Thymus (tissue), 11 donors: ENCODE measurements around the gene PAN3. TPM values are rescaled to one million over a fixed set of nuclear protein-coding genes. Genes with fewer than 3 reads are reported as not detected.
A peak's percentile ranks its signal among the peaks of the same experiment; 100 is the strongest.

Experiments used
- DNase-seq, 9 donors: peaks; one replicate each; pipeline ENCODE4 v3.0.0-alpha.2; 2013; ENCODE audit warnings: low spot score in 9 of 9, low read depth in 6 of 9, missing footprints in 1 of 9
- H3K27ac ChIP-seq, 2 donors: one replicate each; pipeline ENCODE4 v1.5.1; 2013; ENCODE audit warnings: control low read depth in 1 of 2, low read depth in 1 of 2, low read length in 1 of 2, mild to moderate bottlenecking in 1 of 2, moderate library complexity in 1 of 2
- H3K27me3 ChIP-seq, 2 donors: one replicate each; pipeline ENCODE4 v1.5.1; 2013; ENCODE audit warnings: low read length in 1 of 2; ENCODE audit not compliant: control insufficient read depth in 2 of 2, insufficient read depth in 1 of 2
- H3K36me3 ChIP-seq, 2 donors: one replicate each; pipeline ENCODE4 v1.5.1; 2013; ENCODE audit warnings: low read length in 1 of 2, mild to moderate bottlenecking in 1 of 2, moderate library complexity in 1 of 2; ENCODE audit not compliant: control insufficient read depth in 2 of 2, insufficient read depth in 2 of 2
- H3K4me1 ChIP-seq, 2 donors: one replicate each; pipeline ENCODE4 v1.5.1; 2013; ENCODE audit warnings: low read length in 2 of 2; ENCODE audit not compliant: control insufficient read depth in 2 of 2, insufficient read depth in 2 of 2
- H3K4me3 ChIP-seq, 2 donors: one replicate each; pipeline ENCODE4 v1.5.1; 2013; ENCODE audit warnings: low read length in 2 of 2, control low read depth in 1 of 2, mild to moderate bottlenecking in 1 of 2
- H3K9me3 ChIP-seq, 2 donors: one replicate each; pipeline ENCODE4 v1.5.1; 2013; ENCODE audit warnings: low read length in 1 of 2, mild to moderate bottlenecking in 1 of 2; ENCODE audit not compliant: control insufficient read depth in 2 of 2, insufficient read depth in 1 of 2
- WGBS: extraction: QIAGEN DNeasy Blood & Tissue Kit; methylation state at CpG from one replicate; pipeline ENCODE4 v1.1.7; 2013; 5-methylcytosine and 5-hydroxymethylcytosine counted together
- polyA plus RNA-seq: library from polyadenylated mRNA; stranded (reverse); fragments of 200-250 nt; gene quantifications from one replicate; pipeline ENCODE4 v1.2.3, GENCODE V29; 2013
- total RNA-seq: library from RNA; stranded (reverse); fragments of 120-200 nt; gene quantifications from one replicate; pipeline ENCODE4 v1.2.4, GENCODE V29; 2013
- donor health status: healthy.

Gene PAN3
- total and polyA plus RNA-seq, 2 donors = 22.1 to 46.1 TPM

DNA sequence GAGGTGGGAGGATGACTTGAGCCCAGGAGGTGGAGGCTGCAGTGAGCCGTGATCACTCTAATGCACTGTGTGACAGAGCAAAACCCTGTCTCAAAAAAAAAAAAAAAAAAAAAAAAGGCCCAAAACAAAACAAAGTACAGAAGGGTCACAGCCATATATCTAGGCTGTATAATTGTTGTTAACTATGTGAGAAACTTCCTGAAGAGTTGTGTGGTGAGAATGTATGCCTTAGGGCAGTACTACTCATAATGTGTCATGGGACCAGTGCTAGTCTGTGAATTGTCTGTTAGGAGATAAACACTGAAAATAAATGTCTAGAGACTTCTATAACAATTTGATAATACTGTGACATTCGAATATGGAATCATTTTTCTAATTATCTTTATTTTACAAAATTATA is 43.1 kb downstream of the PAN3 start:
- H3K27me3 ChIP-seq = no peaks in the 10 kb centered on the region
- WGBS = 99% methylated on average over 2 of the region's 2 CpGs
- H3K4me1 ChIP-seq = no peaks in the 10 kb centered on the region
- no peak overlapping the region for H3K27ac ChIP-seq
- no peaks in the 10 kb centered on the region for H3K9me3 ChIP-seq
- no peak for DNase-seq
- H3K4me3 ChIP-seq = no peak overlapping the region
- H3K36me3 ChIP-seq = peaks cover 4 to 13% of the 10 kb centered on the region in 2 donors

DNA sequence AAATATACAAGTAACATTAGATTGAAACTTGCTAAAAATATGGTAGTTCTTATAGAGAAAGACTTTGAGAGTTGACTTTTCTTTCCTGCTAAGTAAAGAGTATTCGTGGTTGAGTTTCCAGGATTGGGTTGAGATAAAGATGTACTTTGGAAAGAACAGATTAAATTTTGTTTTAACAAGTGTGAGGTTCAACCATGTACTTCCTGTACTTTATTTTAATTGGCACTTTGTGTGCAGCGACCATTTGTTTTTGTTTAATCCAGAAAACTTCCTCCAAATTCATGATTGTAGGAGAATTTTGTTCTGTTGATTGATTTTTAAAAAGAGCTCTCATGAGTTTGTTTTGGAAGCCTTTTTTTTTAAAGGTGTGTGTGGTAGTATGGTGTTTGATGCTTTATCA is 46.9 kb downstream of the PAN3 start:
- H3K4me1 ChIP-seq = no peaks in the 10 kb centered on the region
- H3K4me3 ChIP-seq = no peak overlapping the region
- 52% methylated on average over 2 of the region's 2 CpGs for WGBS
- H3K27me3 ChIP-seq = no peaks in the 10 kb centered on the region
- no peak overlapping the region for H3K27ac ChIP-seq
- peaks cover 13 to 18% of the 10 kb centered on the region in 2 donors for H3K36me3 ChIP-seq
- H3K9me3 ChIP-seq = no peaks in the 10 kb centered on the region
- no peak for DNase-seq

DNA sequence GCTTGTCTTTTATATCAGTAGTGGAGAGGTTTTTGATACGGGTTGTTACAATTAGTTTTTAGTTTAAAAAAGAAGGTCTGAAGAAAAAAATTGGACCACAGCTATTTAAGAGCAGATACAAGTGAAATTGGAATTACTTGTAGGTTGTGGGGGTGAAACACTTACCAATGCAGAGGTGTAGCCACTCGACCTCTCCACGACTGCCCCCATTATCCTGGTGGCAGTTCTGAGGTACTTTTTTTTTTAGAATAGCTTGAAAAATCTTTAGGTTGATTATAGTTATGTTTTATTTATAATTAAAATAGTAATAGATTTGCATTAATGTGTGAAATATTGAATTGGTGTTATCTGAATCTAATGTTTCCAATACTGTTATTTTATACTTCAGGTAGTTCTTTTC is 60.7 kb downstream of the PAN3 start:
- WGBS = 95% methylated on average over 3 of the region's 3 CpGs
- Histone ChIP-seq H3K36me3 (peaks cover 5 to 10% of the 10 kb centered on the region in 2 donors), H3K9me3 (no peaks in the 10 kb centered on the region), H3K4me1 (no peaks in the 10 kb centered on the region), H3K4me3 (no peak overlapping the region), H3K27ac (no peak overlapping the region), H3K27me3 (no peaks in the 10 kb centered on the region)
- no peak for DNase-seq

DNA sequence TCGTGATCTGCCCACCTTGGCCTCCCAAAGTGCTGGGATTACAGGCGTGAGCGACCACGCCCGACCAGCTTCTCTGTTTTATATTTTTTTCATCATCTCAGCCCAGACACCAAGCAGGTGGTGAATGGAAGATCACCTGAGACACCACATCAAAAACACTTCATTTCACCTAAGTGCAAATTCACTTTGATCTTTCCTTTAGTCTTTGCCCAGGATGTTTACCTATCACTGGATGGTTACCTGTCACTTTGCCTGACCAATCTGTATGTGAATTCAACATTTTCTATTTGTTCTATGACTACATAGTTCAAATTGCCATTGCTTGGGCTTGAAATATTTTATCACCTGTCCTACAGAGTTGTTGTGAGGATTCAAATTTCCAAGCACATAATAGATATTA is 65.7 kb downstream of the PAN3 start:
- 95% methylated on average over 5 of the region's 5 CpGs for WGBS
- H3K36me3 ChIP-seq = peaks cover 5 to 7% of the 10 kb centered on the region in 2 donors
- H3K27ac ChIP-seq = no peak overlapping the region

DNA sequence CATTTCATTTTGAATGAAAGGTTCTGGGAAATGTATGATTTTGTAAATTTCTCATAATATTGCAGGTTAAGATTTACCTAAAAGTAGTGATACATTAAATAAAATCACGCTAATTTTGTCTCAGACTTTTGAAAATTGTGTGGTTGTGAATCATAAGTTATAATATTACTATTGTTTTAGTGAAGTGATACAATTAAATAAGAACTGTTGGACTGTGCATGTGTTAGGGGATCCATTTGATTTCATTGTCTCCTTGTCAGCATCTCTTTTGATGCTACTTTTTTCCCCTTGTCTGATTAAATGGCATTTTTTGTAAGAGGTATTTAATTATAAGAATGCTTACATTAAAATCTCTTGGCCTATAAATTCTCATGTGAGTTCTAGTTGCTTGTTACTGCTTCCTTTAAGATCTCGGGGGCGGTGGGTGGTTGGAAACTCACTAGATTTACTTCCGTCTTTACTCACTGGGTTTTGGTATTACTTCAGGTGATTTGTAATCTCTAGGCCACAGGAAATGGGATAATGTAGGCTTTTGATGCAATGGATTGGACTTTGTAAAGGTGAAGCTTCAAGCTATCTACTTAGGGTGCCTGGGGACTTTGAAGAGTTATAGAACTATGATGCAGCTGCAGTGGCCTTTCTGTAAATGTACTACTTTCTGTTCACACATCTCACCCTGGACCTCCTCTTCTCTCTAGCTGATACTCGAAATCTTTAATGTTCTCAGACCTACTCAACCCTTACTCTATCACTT is 66.5 kb downstream of the PAN3 start:
- peak in 1 of 9 donors; percentile 16 for DNase-seq
- 93% methylated on average over 5 of the region's 5 CpGs for WGBS
- H3K36me3 ChIP-seq = peaks cover 5 to 7% of the 10 kb centered on the region in 2 donors

More for the DNA sequence above, 65.7 kb downstream of the PAN3 start:
- DNase-seq = no peak
- no peak overlapping the region for H3K4me3 ChIP-seq
- H3K4me1 ChIP-seq = no peaks in the 10 kb centered on the region
- no peaks in the 10 kb centered on the region for H3K27me3 ChIP-seq
- H3K9me3 ChIP-seq = no peaks in the 10 kb centered on the region

DNA sequence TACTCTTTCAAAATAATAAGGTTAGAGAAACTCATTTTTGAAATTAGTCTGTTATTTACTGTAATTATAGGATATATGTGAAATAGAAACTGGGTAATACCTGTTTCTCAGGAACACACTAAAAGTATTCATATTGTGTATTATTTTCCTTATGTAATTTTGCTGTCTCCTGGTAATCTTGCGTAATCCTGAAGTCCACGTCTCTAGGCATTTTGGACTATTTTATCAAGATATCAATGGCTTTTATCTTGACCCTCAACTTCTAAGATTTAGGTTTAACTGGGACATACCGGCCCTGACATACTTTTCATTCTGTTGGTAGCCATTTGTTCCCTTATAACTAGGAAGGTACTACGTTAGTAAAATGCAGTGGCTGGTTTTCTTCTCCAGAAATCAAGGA is 80.3 kb downstream of the PAN3 start:
- no peak for DNase-seq
- 98% methylated on average over 4 of the region's 4 CpGs for WGBS
- Histone ChIP-seq H3K36me3 (peaks cover 7 to 8% of the 10 kb centered on the region in 2 donors), H3K9me3 (no peaks in the 10 kb centered on the region), H3K27ac (no peak overlapping the region), H3K4me3 (no peak overlapping the region), H3K27me3 (no peaks in the 10 kb centered on the region), H3K4me1 (no peaks in the 10 kb centered on the region)

More for the DNA sequence above, 66.5 kb downstream of the PAN3 start:
- no peak overlapping the region for H3K27ac ChIP-seq
- no peak overlapping the region for H3K4me3 ChIP-seq
- H3K27me3 ChIP-seq = no peaks in the 10 kb centered on the region
- no peaks in the 10 kb centered on the region for H3K4me1 ChIP-seq
- no peaks in the 10 kb centered on the region for H3K9me3 ChIP-seq

DNA sequence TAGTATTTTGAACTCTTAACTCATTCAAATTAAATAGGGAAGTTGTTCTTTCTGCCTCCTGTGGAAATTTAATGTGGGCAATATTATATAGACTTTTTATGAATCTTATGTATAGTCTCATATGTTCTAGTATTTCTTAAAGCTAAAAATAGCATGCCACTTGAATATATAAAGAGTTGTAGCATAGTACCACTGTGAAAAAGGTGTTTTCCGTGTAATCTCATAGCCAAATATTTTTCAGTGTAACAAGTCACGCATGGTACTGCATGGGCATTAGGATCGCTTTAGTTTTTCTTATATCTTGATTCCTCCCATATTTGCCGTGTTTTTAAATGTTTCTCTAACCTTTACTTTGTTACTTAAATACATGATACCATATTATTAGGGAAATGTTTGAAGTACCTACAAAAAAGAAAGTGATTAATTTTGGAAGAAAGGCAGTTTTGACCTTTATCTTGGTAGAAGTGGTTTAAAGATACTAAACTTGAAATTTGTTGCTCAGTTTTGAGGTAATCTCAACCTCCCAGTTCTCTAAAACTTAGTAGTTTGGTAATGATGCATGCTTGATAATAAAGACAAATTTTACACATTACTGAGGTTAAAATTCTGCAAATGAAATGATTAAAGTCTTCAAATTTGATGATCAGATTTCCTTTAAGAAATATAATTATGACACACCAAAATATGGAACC is 81.2 kb downstream of the PAN3 start:
- Histone ChIP-seq H3K4me1 (no peaks in the 10 kb centered on the region), H3K9me3 (no peaks in the 10 kb centered on the region), H3K27ac (no peak overlapping the region), H3K36me3 (peaks cover 7 to 8% of the 10 kb centered on the region in 2 donors), H3K27me3 (no peaks in the 10 kb centered on the region), H3K4me3 (no peak overlapping the region)
- 98% methylated on average over 4 of the region's 4 CpGs for WGBS
- no peak for DNase-seq

DNA sequence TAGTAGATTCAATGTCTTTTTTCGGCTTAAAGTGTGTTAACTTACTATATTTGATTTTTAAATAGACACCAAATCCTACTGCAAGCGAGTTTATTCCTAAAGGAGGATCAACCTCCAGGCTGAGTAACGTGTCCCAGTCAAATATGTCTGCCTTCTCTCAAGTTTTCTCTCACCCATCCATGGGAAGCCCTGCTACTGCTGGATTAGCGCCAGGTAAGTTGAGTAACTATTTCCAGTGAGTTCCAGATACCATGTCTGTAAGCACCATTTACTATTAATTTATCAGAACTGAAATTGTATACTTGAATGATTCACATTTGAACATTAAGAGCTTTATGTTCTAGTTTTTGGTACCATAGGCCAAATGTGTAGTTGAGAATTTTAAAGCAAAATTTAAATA is 81.8 kb downstream of the PAN3 start:
- Histone ChIP-seq H3K9me3 (no peaks in the 10 kb centered on the region), H3K27me3 (no peaks in the 10 kb centered on the region), H3K4me3 (no peak overlapping the region), H3K36me3 (peaks cover 6 to 8% of the 10 kb centered on the region in 2 donors), H3K27ac (no peak overlapping the region), H3K4me1 (no peaks in the 10 kb centered on the region)
- DNase-seq = no peak
- 96% methylated on average over 4 of the region's 4 CpGs for WGBS
